ACC112 (cell line): ENCODE measurements around the gene SORCS3.

ENCODE experiments used
- H2AFZ ChIP-seq: fragments of 200-600 bp; sonication (generic); one replicate; pipeline ENCODE4 v1.6.0; 2017; ENCODE audit warnings: antibody characterized with exemption, low read length; ENCODE audit not compliant: unreplicated experiment
- H3K27ac ChIP-seq: fragments of 200-600 bp; sonication (generic); 2 replicates; pipeline ENCODE4 v1.5.1; 2014; ENCODE audit warnings: low read depth, mild to moderate bottlenecking, antibody characterized with exemption, low read length, moderate library complexity
- H3K27me3 ChIP-seq: fragments of 200-600 bp; sonication (generic); 2 replicates; pipeline ENCODE4 v1.6.1; 2014; ENCODE audit warnings: mild to moderate bottlenecking, antibody characterized with exemption, low read length, moderate library complexity, mixed read lengths; ENCODE audit not compliant: insufficient read depth
- H3K36me3 ChIP-seq: fragments of 200-600 bp; sonication (generic); 2 replicates; pipeline ENCODE4 v1.6.1; 2016; ENCODE audit warnings: mild to moderate bottlenecking, antibody characterized with exemption, low read length, moderate library complexity, mixed read lengths; ENCODE audit not compliant: insufficient read depth
- H3K4me1 ChIP-seq: fragments of 200-600 bp; sonication (generic); one replicate; pipeline ENCODE4 v1.6.1; 2016; ENCODE audit warnings: low read length, mixed read lengths; ENCODE audit not compliant: insufficient read depth, unreplicated experiment, control insufficient read depth
- H3K4me3 ChIP-seq: fragments of 200-600 bp; sonication (generic); 2 replicates; pipeline ENCODE4 v1.5.1; 2014; ENCODE audit warnings: mild to moderate bottlenecking, low read depth, low read length
- H3K79me2 ChIP-seq: fragments of 200-600 bp; sonication (generic); one replicate; pipeline ENCODE4 v1.6.0; 2016; ENCODE audit warnings: low read length; ENCODE audit not compliant: control insufficient read depth, unreplicated experiment, insufficient read depth

SORCS3 gene

GRCh38 chr10:104908581-104908980, 267.5 kb downstream of the SORCS3 start:
- H3K36me3 ChIP-seq, result no peaks in the 10 kb centered on the region
- H3K79me2 ChIP-seq, result no peaks in the 10 kb centered on the region
- no peaks in the 10 kb centered on the region for H3K27me3 ChIP-seq
- H2AFZ ChIP-seq, result no peak overlapping the region
- no peak overlapping the region for H3K27ac ChIP-seq
- no peaks in the 10 kb centered on the region for H3K4me1 ChIP-seq
- no peak overlapping the region for H3K4me3 ChIP-seq

GRCh38 chr10:104910712-104911111, 269.6 kb downstream of the SORCS3 start:
- H3K4me1 ChIP-seq, result no peaks in the 10 kb centered on the region
- no peak overlapping the region for H3K27ac ChIP-seq
- no peak overlapping the region for H3K4me3 ChIP-seq

GRCh38 chr10:104913390-104913789, 272.3 kb downstream of the SORCS3 start:
- H3K4me1 ChIP-seq, result no peaks in the 10 kb centered on the region
- H3K79me2 ChIP-seq, result no peaks in the 10 kb centered on the region
- no peaks in the 10 kb centered on the region for H3K36me3 ChIP-seq
- H3K27ac ChIP-seq, result no peak overlapping the region
- H3K4me3 ChIP-seq, result no peak overlapping the region
- no peak overlapping the region for H2AFZ ChIP-seq
- no peaks in the 10 kb centered on the region for H3K27me3 ChIP-seq

More at GRCh38 chr10:104910712-104911111, 269.6 kb downstream of the SORCS3 start:
- H3K79me2 ChIP-seq, result no peaks in the 10 kb centered on the region
- no peaks in the 10 kb centered on the region for H3K27me3 ChIP-seq
- H3K36me3 ChIP-seq, result no peaks in the 10 kb centered on the region
- H2AFZ ChIP-seq, result no peak overlapping the region

- Histone ChIP-seq H3K27me3 (no peaks in the 10 kb centered on the region), H3K27ac (no peak overlapping the region), H3K4me3 (no peak overlapping the region), H3K79me2 (no peaks in the 10 kb centered on the region), H3K4me1 (no peaks in the 10 kb centered on the region), H2AFZ (no peak overlapping the region), H3K36me3 (no peaks in the 10 kb centered on the region)
These were observed 279.4 kb downstream of the SORCS3 start for GRCh38 chr10:104920476-104920875.

GRCh38 chr10:104921763-104922162, 280.7 kb downstream of the SORCS3 start:
- no peak overlapping the region for H2AFZ ChIP-seq
- H3K27ac ChIP-seq, result no peak overlapping the region
- H3K79me2 ChIP-seq, result no peaks in the 10 kb centered on the region
- H3K27me3 ChIP-seq, result no peaks in the 10 kb centered on the region
- H3K36me3 ChIP-seq, result no peaks in the 10 kb centered on the region
- no peaks in the 10 kb centered on the region for H3K4me1 ChIP-seq
- H3K4me3 ChIP-seq, result no peak overlapping the region

- Histone ChIP-seq H3K4me3 (no peak overlapping the region), H3K27me3 (no peaks in the 10 kb centered on the region), H3K36me3 (no peaks in the 10 kb centered on the region), H3K4me1 (no peaks in the 10 kb centered on the region), H3K79me2 (no peaks in the 10 kb centered on the region), H3K27ac (no peak overlapping the region), H2AFZ (no peak overlapping the region)
These were observed 281.7 kb downstream of the SORCS3 start for GRCh38 chr10:104922810-104923209.

- Histone ChIP-seq H3K27me3 (no peaks in the 10 kb centered on the region), H3K27ac (no peak overlapping the region), H3K36me3 (no peaks in the 10 kb centered on the region), H3K79me2 (no peaks in the 10 kb centered on the region), H2AFZ (no peak overlapping the region), H3K4me1 (no peaks in the 10 kb centered on the region), H3K4me3 (no peak overlapping the region)
These were observed 282.4 kb downstream of the SORCS3 start for GRCh38 chr10:104923501-104923900.

- no peaks in the 10 kb centered on the region for H3K36me3 ChIP-seq
- H3K4me3 ChIP-seq, result no peak overlapping the region
- H3K27me3 ChIP-seq, result no peaks in the 10 kb centered on the region
- H3K79me2 ChIP-seq, result no peaks in the 10 kb centered on the region
- H3K27ac ChIP-seq, result no peak overlapping the region
- H3K4me1 ChIP-seq, result no peaks in the 10 kb centered on the region
- H2AFZ ChIP-seq, result no peak overlapping the region
These were observed 283.2 kb downstream of the SORCS3 start for GRCh38 chr10:104924101-104924795.

GRCh38 chr10:104925232-104925851, 284.3 kb downstream of the SORCS3 start:
- H3K79me2 ChIP-seq, result no peaks in the 10 kb centered on the region
- no peak overlapping the region for H3K4me3 ChIP-seq
- no peak overlapping the region for H2AFZ ChIP-seq
- no peaks in the 10 kb centered on the region for H3K27me3 ChIP-seq
- no peaks in the 10 kb centered on the region for H3K36me3 ChIP-seq
- no peak overlapping the region for H3K27ac ChIP-seq
- H3K4me1 ChIP-seq, result no peaks in the 10 kb centered on the region

GRCh38 chr10:104928734-104929133, 287.6 kb downstream of the SORCS3 start:
- no peaks in the 10 kb centered on the region for H3K79me2 ChIP-seq
- H3K36me3 ChIP-seq, result no peaks in the 10 kb centered on the region
- H3K27ac ChIP-seq, result no peak overlapping the region
- no peak overlapping the region for H2AFZ ChIP-seq
- no peaks in the 10 kb centered on the region for H3K27me3 ChIP-seq
- no peak overlapping the region for H3K4me3 ChIP-seq
- H3K4me1 ChIP-seq, result no peaks in the 10 kb centered on the region

GRCh38 chr10:104931612-104932134, 290.6 kb downstream of the SORCS3 start:
- Histone ChIP-seq H3K27ac (no peak overlapping the region), H3K79me2 (no peaks in the 10 kb centered on the region), H3K4me3 (no peak overlapping the region), H3K27me3 (no peaks in the 10 kb centered on the region), H2AFZ (no peak overlapping the region), H3K36me3 (no peaks in the 10 kb centered on the region), H3K4me1 (no peaks in the 10 kb centered on the region)
